GM12878 (cell line): ENCODE data around the gene ANKRD62. TPM values are rescaled to one million over a fixed set of nuclear protein-coding genes. Genes with fewer than 3 reads are reported as not detected.
A peak's percentile ranks its signal among the peaks of the same experiment; 100 is the strongest.

Experiments used
- CEBPZ ChIP-seq: fragments of 150-350 bp; IDR thresholded peaks from 2 replicates; pipeline ENCODE4 v1.6.1; 2016; ENCODE audit warnings: low read depth, low read length
- ETV6 ChIP-seq, 2 experiments: fragments of 450-650 bp in 1 of 2; IDR thresholded peaks in 1 of 2; conservative IDR thresholded peaks in 1 of 2; 2 replicates each; pipeline ENCODE4 v1.6.1; 2014; ENCODE audit warnings: antibody characterized with exemption in 1 of 2, borderline replicate concordance in 1 of 2, low read depth in 1 of 2, mild to moderate bottlenecking in 1 of 2, moderate library complexity in 1 of 2
- JUNB ChIP-seq: IDR thresholded peaks from 2 replicates; pipeline ENCODE4 v1.6.1; 2016; ENCODE audit warnings: antibody characterized with exemption, mild to moderate bottlenecking
- NR2C2 ChIP-seq: IDR thresholded peaks from 2 replicates; pipeline ENCODE4 v1.6.1; 2011; ENCODE audit warnings: borderline replicate concordance, low read depth; ENCODE audit not compliant: control insufficient read depth, insufficient read length
- SPI1 ChIP-seq: IDR thresholded peaks from 2 replicates; pipeline ENCODE4 v1.6.1; 2011; ENCODE audit warnings: low read depth, mild to moderate bottlenecking, low read length, moderate library complexity, borderline replicate concordance; ENCODE audit not compliant: insufficient read depth
- SREBF1 ChIP-seq: IDR thresholded peaks from 2 replicates; pipeline ENCODE4 v1.6.1; 2012; ENCODE audit warnings: mild to moderate bottlenecking, low read length
- polyA plus RNA-seq, 11 experiments: library from polyadenylated mRNA; depleted of rRNA in 4 of 11; unstranded in 6 of 11; stranded (reverse) in 5 of 11; fragments of >200 nt; fragmentation: Nextera tagmentation in 4 of 11; fragmentation: Illumina TruSeq in 1 of 11; extraction: Ambion mirVana in 4 of 11; extraction: Trizol in 1 of 11; gene quantifications; 1 replicate in 1 of 11; 2 replicates in 10 of 11; pipeline versions ENCODE4 v1.2.1 to v1.2.3, GENCODE V29; 2011 to 2016; ENCODE audit warnings: inconsistent platforms in 2 of 11, missing spikeins in 2 of 11, low read depth in 1 of 11
- total RNA-seq, 4 experiments: library from RNA; depleted of rRNA in 3 of 4; stranded (reverse); fragments of >200 nt in 3 of 4; fragmentation: Illumina TruSeq in 1 of 4; extraction: Trizol in 1 of 4; gene quantifications; 2 replicates each; pipeline versions ENCODE4 v1.2.1 to v1.2.3, GENCODE V29; 2013 to 2021
- TF ChIP-seq, protein P1 (sequence below): fragments of 450-650 bp; IDR thresholded peaks from 2 replicates; pipeline ENCODE4 v1.6.1; 2017; ENCODE audit warnings: antibody characterized with exemption, mild to moderate bottlenecking, moderate library complexity
- TF ChIP-seq, protein P2 (sequence below): fragments of 450-650 bp; IDR thresholded peaks from 2 replicates; pipeline ENCODE4 v1.6.1; 2017; ENCODE audit warnings: borderline replicate concordance
- TF ChIP-seq, protein P3 (sequence below): IDR thresholded peaks from 2 replicates; pipeline ENCODE4 v1.6.1; 2011; ENCODE audit warnings: borderline replicate concordance, low read depth, mild to moderate bottlenecking, moderate library complexity, low read length; ENCODE audit not compliant: insufficient read depth, poor library complexity, severe bottlenecking

ANKRD62 gene
- total and polyA plus RNA-seq, 10 of the 15 experiments (the other 5 are each of a cell fraction or from before 2014, with no cell fraction given), result not detected

DNA sequence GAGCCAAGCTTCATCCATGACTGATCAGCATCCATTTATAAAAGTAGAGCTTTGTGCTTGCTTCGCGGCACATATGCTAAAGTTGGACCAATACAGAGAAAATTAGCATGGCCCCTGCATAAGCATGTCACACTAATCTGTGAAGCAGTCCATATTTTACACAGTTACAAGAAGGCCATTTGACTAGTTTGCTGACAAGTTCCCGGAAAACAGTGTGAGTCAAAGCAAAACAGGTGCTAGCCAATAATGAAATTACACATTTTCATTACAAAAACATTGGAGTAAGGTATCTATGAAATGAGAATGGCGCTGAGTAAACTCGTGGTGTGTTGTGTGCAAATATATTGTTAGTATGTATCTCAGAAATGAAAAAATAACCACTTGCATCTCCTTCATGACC lies 4.7 kb downstream of the ANKRD62 start (continued):
- TF ChIP-seq SREBF1 (no peak), CEBPZ (no peak), JUNB (peak; percentile 80), NR2C2 (no peak), SPI1 (no peak), ETV6 (conservative IDR thresholded peaks at IDR 0.05 in 1 of 2, IDR thresholded peaks at IDR 0.05 in 1 of 2; ENCODE audit: borderline replicate concordance in 1 of 2, low read depth in 1 of 2) (peak in 1 of 2 experiments; percentile 36; a peak in 1 of 4 replicates)
- TF ChIP-seq, protein P1, sequence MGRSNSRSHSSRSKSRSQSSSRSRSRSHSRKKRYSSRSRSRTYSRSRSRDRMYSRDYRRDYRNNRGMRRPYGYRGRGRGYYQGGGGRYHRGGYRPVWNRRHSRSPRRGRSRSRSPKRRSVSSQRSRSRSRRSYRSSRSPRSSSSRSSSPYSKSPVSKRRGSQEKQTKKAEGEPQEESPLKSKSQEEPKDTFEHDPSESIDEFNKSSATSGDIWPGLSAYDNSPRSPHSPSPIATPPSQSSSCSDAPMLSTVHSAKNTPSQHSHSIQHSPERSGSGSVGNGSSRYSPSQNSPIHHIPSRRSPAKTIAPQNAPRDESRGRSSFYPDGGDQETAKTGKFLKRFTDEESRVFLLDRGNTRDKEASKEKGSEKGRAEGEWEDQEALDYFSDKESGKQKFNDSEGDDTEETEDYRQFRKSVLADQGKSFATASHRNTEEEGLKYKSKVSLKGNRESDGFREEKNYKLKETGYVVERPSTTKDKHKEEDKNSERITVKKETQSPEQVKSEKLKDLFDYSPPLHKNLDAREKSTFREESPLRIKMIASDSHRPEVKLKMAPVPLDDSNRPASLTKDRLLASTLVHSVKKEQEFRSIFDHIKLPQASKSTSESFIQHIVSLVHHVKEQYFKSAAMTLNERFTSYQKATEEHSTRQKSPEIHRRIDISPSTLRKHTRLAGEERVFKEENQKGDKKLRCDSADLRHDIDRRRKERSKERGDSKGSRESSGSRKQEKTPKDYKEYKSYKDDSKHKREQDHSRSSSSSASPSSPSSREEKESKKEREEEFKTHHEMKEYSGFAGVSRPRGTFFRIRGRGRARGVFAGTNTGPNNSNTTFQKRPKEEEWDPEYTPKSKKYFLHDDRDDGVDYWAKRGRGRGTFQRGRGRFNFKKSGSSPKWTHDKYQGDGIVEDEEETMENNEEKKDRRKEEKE, result no peak
- TF ChIP-seq, protein P2, sequence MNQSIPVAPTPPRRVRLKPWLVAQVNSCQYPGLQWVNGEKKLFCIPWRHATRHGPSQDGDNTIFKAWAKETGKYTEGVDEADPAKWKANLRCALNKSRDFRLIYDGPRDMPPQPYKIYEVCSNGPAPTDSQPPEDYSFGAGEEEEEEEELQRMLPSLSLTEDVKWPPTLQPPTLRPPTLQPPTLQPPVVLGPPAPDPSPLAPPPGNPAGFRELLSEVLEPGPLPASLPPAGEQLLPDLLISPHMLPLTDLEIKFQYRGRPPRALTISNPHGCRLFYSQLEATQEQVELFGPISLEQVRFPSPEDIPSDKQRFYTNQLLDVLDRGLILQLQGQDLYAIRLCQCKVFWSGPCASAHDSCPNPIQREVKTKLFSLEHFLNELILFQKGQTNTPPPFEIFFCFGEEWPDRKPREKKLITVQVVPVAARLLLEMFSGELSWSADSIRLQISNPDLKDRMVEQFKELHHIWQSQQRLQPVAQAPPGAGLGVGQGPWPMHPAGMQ, result no peak
- TF ChIP-seq, protein P3, sequence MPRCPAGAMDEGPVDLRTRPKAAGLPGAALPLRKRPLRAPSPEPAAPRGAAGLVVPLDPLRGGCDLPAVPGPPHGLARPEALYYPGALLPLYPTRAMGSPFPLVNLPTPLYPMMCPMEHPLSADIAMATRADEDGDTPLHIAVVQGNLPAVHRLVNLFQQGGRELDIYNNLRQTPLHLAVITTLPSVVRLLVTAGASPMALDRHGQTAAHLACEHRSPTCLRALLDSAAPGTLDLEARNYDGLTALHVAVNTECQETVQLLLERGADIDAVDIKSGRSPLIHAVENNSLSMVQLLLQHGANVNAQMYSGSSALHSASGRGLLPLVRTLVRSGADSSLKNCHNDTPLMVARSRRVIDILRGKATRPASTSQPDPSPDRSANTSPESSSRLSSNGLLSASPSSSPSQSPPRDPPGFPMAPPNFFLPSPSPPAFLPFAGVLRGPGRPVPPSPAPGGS, result peak; percentile 19
